A549 (cell line): ENCODE results near the gene ATXN7. TPM values are rescaled to one million over a fixed set of nuclear protein-coding genes. Genes with fewer than 3 reads are reported as not detected.

ENCODE experiments used
- ATAC-seq, 2 experiments: fragments of 200-7000 bp in 1 of 2; fragments of >200 bp in 1 of 2; cut with Nextera tagmentation in 1 of 2; cut with Tn5 transposase in 1 of 2; 3 replicates each; pipeline versions ENCODE4 v1.8.0 to v1.9.1; 2018 to 2020; ENCODE audit warnings: mild to moderate bottlenecking in 1 of 2, moderate library complexity in 1 of 2
- CTCF ChIA-PET: fragments of 300-600 bp; sonication (Branson Sonifier 250); formaldehyde crosslinking; extraction: SDS; loops from one replicate; lab custom pipeline; 2021; ENCODE audit warnings: antibody characterized with exemption, inconsistent platforms; lab: Yijun Ruan, JAX
- POLR2A ChIA-PET: fragments of 350-600 bp; formaldehyde crosslinking; extraction: SDS; loops from one replicate; lab custom pipeline; 2021; ENCODE audit warnings: antibody characterized with exemption, inconsistent platforms; lab: Yijun Ruan, JAX
- DNase-seq, 2 experiments: peaks; one replicate each; pipeline versions ENCODE4 v3.0.0 to v3.0.0-alpha.2; 2011 to 2016; ENCODE audit warnings: low read depth in 1 of 2, low spot score in 1 of 2
- FAIRE-seq: peaks from 2 replicates; lab custom pipeline; 2011; peaks lifted over from hg19 to GRCh38; lab: Jason Lieb, UNC
- H3K27ac ChIP-seq, 2 experiments: fragments of >200 bp; sonication (Bioruptor Twin); formaldehyde crosslinking; 3 replicates each; pipeline ENCODE4 v1.5.1; 2016 to 2017
- H3K4me1 ChIP-seq: fragments of >200 bp; sonication (Bioruptor Twin); formaldehyde crosslinking; 3 replicates; pipeline ENCODE4 v1.6.1; 2016
- H3K4me2 ChIP-seq: fragments of >200 bp; sonication (Bioruptor Twin); formaldehyde crosslinking; 3 replicates; pipeline ENCODE4 v1.6.1; 2016
- H3K4me3 ChIP-seq: fragments of >200 bp; sonication (Bioruptor Twin); formaldehyde crosslinking; 3 replicates; pipeline ENCODE4 v1.5.1; 2016
- H3K9me3 ChIP-seq: fragments of >200 bp; sonication (Bioruptor Twin); formaldehyde crosslinking; 3 replicates; pipeline ENCODE4 v1.6.1; 2016
- ATOH8 ChIP-seq: fragments of 250-450 bp; sonication (Bioruptor Pico); IDR thresholded peaks from 2 replicates; pipeline ENCODE4 v1.5.0; 2020; ENCODE audit warnings: low read depth, mild to moderate bottlenecking, moderate library complexity
- CBX2 ChIP-seq: fragments of 200-600 bp; sonication (generic); IDR thresholded peaks from 2 replicates; pipeline ENCODE4 v1.6.1; 2016; ENCODE audit warnings: low read depth, mild to moderate bottlenecking, borderline replicate concordance
- CHD2 ChIP-seq: fragments of 150-350 bp; IDR thresholded peaks from 2 replicates; pipeline ENCODE4 v1.6.1; 2014; ENCODE audit warnings: low read length; ENCODE audit not compliant: partially characterized antibody
- E2F6 ChIP-seq: IDR thresholded peaks from 2 replicates; pipeline ENCODE4 v1.6.1; 2012; ENCODE audit warnings: low read depth, borderline replicate concordance
- ELK1 ChIP-seq: fragments of 150-350 bp; IDR thresholded peaks from 2 replicates; pipeline ENCODE4 v1.6.1; 2014; ENCODE audit warnings: low read depth, mild to moderate bottlenecking, low read length
- EP300 ChIP-seq, 2 experiments: fragments of >200 bp; sonication (Bioruptor Twin); formaldehyde crosslinking; IDR thresholded peaks; 2 replicates in 1 of 2; 3 replicates in 1 of 2; pipeline ENCODE4 v1.6.1; 2016 to 2017
- ESRRA ChIP-seq: fragments of 150-350 bp; IDR thresholded peaks from 2 replicates; pipeline ENCODE4 v1.6.1; 2014; ENCODE audit warnings: mild to moderate bottlenecking, low read length, borderline replicate concordance
- FOSL2 ChIP-seq, 2 experiments: fragments of 450-650 bp in 1 of 2; fragments of >200 bp in 1 of 2; sonication (Bioruptor Twin) in 1 of 2; formaldehyde crosslinking; IDR thresholded peaks; 2 replicates each; pipeline versions ENCODE4 v1.5.0 to v1.6.1; 2016 to 2020; ENCODE audit warnings: mild to moderate bottlenecking in 1 of 2, moderate library complexity in 1 of 2
- FOXS1 ChIP-seq: fragments of 250-450 bp; sonication (Bioruptor Pico); IDR thresholded peaks from 2 replicates; pipeline ENCODE4 v1.5.0; 2020; ENCODE audit warnings: mild to moderate bottlenecking, moderate library complexity
- HMGXB4 ChIP-seq: fragments of 250-450 bp; sonication (Bioruptor Pico); IDR thresholded peaks from 2 replicates; pipeline ENCODE4 v1.5.0; 2021; ENCODE audit warnings: mild to moderate bottlenecking, moderate library complexity, borderline replicate concordance
- HOXB13 ChIP-seq: fragments of 250-450 bp; sonication (Bioruptor Pico); IDR thresholded peaks from 2 replicates; pipeline ENCODE4 v1.5.0; 2020; ENCODE audit warnings: low read depth, mild to moderate bottlenecking, moderate library complexity
- JUNB ChIP-seq: fragments of >200 bp; sonication (Bioruptor Twin); formaldehyde crosslinking; IDR thresholded peaks from 2 replicates; pipeline ENCODE4 v1.6.1; 2016
- MAFK ChIP-seq: fragments of 450-650 bp; IDR thresholded peaks from 2 replicates; pipeline ENCODE4 v1.6.1; 2014; ENCODE audit not compliant: partially characterized antibody
- MYC ChIP-seq: IDR thresholded peaks from 2 replicates; pipeline ENCODE4 v1.6.1; 2012; ENCODE audit warnings: mild to moderate bottlenecking, inconsistent platforms, low read length, improper control_type of control experiment, borderline replicate concordance
- NPAS2 ChIP-seq: fragments of 250-450 bp; sonication (Bioruptor Pico); IDR thresholded peaks from 2 replicates; pipeline ENCODE4 v1.8.0; 2022; ENCODE audit warnings: mild to moderate bottlenecking, moderate library complexity, borderline replicate concordance
- PBX3 ChIP-seq: IDR thresholded peaks from 2 replicates; pipeline ENCODE4 v1.6.1; 2012
- SMC3 ChIP-seq: fragments of >200 bp; sonication (Bioruptor Twin); formaldehyde crosslinking; IDR thresholded peaks from 3 replicates; pipeline ENCODE4 v1.6.1; 2018; ENCODE audit warnings: inconsistent platforms
- USF2 ChIP-seq: fragments of 450-650 bp; IDR thresholded peaks from 2 replicates; pipeline ENCODE4 v1.6.1; 2014; ENCODE audit warnings: antibody characterized with exemption
- ZFP36 ChIP-seq: fragments of 450-650 bp; IDR thresholded peaks from 2 replicates; pipeline ENCODE4 v1.6.1; 2014; ENCODE audit warnings: borderline replicate concordance; ENCODE audit not compliant: partially characterized antibody
- WGBS: methylation state at CpG from one replicate; pipeline ENCODE4 v1.1.6; 2017; ENCODE audit errors: missing lambda C conversion rate; 5-methylcytosine and 5-hydroxymethylcytosine counted together
- polyA plus RNA-seq, 4 experiments: library from polyadenylated mRNA; depleted of rRNA in 3 of 4; stranded (reverse); fragments of >200 nt; fragmentation: RNase III in 1 of 4; extraction: RNeasy Plus Mini Kit Qiagen cat#74134 plus additional on column Dnase treatment in 1 of 4; gene quantifications; 2 replicates in 3 of 4; 3 replicates in 1 of 4; pipeline ENCODE4 v1.2.3, GENCODE V29; 2011 to 2017

Gene ATXN7
- polyA plus RNA-seq, 2 of the 4 experiments (the other 2 are of a cell fraction): 5.4 to 7.3 TPM

GRCh38 chr3:63841704-63842103, 22.0 kb upstream of the ATXN7 start:
- H3K4me1 ChIP-seq: no peaks in the 10 kb centered on the region
- POLR2A ChIA-PET: no interaction called here
- FAIRE-seq (no peak), ATAC-seq (no peak), DNase-seq (no peak)
- no peak overlapping the region for H3K4me3 ChIP-seq
- H3K9me3 ChIP-seq: no peaks in the 10 kb centered on the region
- H3K4me2 ChIP-seq: no peak overlapping the region
- WGBS: 0% methylated on average over 1 of the region's 1 CpG
- TF ChIP-seq HOXB13 (CRISPR knock-in tag): no peak
- no peak for TF ChIP-seq MAFK
- no peak for TF ChIP-seq MYC
- TF ChIP-seq, all 56 proteins: peak for 0
- CTCF ChIA-PET: no interaction called here
- no peak overlapping the region for H3K27ac ChIP-seq

GRCh38 chr3:63842127-63842526, 21.5 kb upstream of the ATXN7 start:
- Histone ChIP-seq H3K27ac (no peak overlapping the region), H3K4me2 (no peak overlapping the region), H3K4me1 (no peaks in the 10 kb centered on the region)
- no peak for DNase-seq
- ChIA-PET POLR2A (no interaction called here), CTCF (no interaction called here)
- FAIRE-seq: no peak
- TF ChIP-seq CHD2: no peak
- no peak for TF ChIP-seq PBX3
- no peak for TF ChIP-seq HMGXB4 (CRISPR knock-in tag)
- no peak for TF ChIP-seq EP300 (IDR thresholded peaks at IDR 0.05)
- TF ChIP-seq JUNB: no peak
- no peak for TF ChIP-seq CBX2
- TF ChIP-seq USF2: no peak
- TF ChIP-seq SMC3: no peak
- no peak for TF ChIP-seq HOXB13 (CRISPR knock-in tag)
- TF ChIP-seq FOXS1 (CRISPR knock-in tag): no peak
- TF ChIP-seq ESRRA: no peak
- TF ChIP-seq FOSL2 (IDR thresholded peaks at IDR 0.05): no peak
- TF ChIP-seq FOSL2 (CRISPR knock-in tag; IDR thresholded peaks at IDR 0.05): no peak
- no peak for TF ChIP-seq E2F6
- TF ChIP-seq NPAS2: no peak
- TF ChIP-seq ELK1: no peak
- TF ChIP-seq ATOH8 (CRISPR knock-in tag): no peak
- no peak for TF ChIP-seq ZFP36
- TF ChIP-seq, all 56 proteins: peak for 0
- Histone ChIP-seq H3K4me3 (no peak overlapping the region), H3K9me3 (no peaks in the 10 kb centered on the region)
- ATAC-seq: no peak
